ENCODE results near the gene RFC5. TPM values are rescaled to one million over a fixed set of nuclear protein-coding genes. Genes with fewer than 3 reads are reported as not detected.
"Not testable (repeated sequence)": the region's sequence is repeated elsewhere in the genome, so short reads cannot be mapped to it uniquely, and the experiment has no call there.

The RFC5 gene
- total RNA-seq, 4 donors from 2014 or later: 4.9 to 8.7 (median 7.6) TPM; not detected in 1

DNA sequence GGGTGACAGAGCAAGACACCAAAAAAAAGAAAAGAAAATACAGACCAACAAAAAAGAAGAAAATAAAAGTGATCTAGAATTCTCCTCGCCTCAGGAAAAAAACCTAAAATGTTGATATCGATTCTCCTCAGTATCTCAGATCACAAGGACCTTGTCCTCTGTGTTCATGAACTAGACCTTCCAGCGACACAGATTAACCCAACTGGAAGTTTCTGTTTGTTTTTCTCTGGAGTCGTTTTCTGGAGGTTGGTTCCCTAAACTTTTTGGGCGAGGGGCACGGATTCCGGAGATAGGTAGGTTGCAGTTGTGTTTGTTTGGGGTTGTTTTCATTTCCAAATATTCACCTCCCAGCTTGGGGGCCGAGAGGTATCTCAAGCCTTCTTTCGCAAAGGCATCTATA is 559 bp upstream of the RFC5 start:
- peaks cover 0 to 10% (median 0%) of the 10 kb centered on the region in 4 donors for H3K36me3 ChIP-seq
- intact Hi-C loops (cut with DNase I; ENCODE audit: low total_unique reads) (no loop called here), in situ Hi-C loops (cut with MboI; ENCODE audit: low pct_ligation_motif_present in 1 of 4, low pct_unique_long_range_greater_than_20kb in 1 of 4, low sequenced_read_pairs in 3 of 4) (no loop called here)
- 25 to 28% methylated on average over 5 to 9 of the region's 9 CpGs for WGBS, 2 donors (ENCODE audit: low coverage in 1 of 2)
- H3K9me3 ChIP-seq: no peaks in the 10 kb centered on the region
- H3K27me3 ChIP-seq: no peaks in the 10 kb centered on the region
- DNase-seq: no peak
- peak overlapping the region in 1 of 4 donors; percentile 82 for H3K27ac ChIP-seq
- H3K4me3 ChIP-seq: peak overlapping the region in 3 of 4 donors; percentile 73 to 98 (median 76)
- TF ChIP-seq POLR2A (IDR thresholded peaks at IDR 0.05): no peak
- TF ChIP-seq, protein P1, sequence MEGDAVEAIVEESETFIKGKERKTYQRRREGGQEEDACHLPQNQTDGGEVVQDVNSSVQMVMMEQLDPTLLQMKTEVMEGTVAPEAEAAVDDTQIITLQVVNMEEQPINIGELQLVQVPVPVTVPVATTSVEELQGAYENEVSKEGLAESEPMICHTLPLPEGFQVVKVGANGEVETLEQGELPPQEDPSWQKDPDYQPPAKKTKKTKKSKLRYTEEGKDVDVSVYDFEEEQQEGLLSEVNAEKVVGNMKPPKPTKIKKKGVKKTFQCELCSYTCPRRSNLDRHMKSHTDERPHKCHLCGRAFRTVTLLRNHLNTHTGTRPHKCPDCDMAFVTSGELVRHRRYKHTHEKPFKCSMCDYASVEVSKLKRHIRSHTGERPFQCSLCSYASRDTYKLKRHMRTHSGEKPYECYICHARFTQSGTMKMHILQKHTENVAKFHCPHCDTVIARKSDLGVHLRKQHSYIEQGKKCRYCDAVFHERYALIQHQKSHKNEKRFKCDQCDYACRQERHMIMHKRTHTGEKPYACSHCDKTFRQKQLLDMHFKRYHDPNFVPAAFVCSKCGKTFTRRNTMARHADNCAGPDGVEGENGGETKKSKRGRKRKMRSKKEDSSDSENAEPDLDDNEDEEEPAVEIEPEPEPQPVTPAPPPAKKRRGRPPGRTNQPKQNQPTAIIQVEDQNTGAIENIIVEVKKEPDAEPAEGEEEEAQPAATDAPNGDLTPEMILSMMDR (IDR thresholded peaks at IDR 0.05): no peak
- TF ChIP-seq EP300 (IDR thresholded peaks at IDR 0.05; ENCODE audit: low read depth): no peak
- no peak for TF ChIP-seq POLR2AphosphoS5 (IDR thresholded peaks at IDR 0.05)
- peaks cover 4 to 18% (median 11%) of the 10 kb centered on the region in 4 donors for H3K4me1 ChIP-seq

GRCh38 chr12:118017926-118018325 is 1.4 kb downstream of the RFC5 start:
- peaks cover 4 to 18% (median 11%) of the 10 kb centered on the region in 4 donors for H3K4me1 ChIP-seq
- H3K27ac ChIP-seq: no peak overlapping the region
- no peaks in the 10 kb centered on the region for H3K9me3 ChIP-seq
- no peaks in the 10 kb centered on the region for H3K27me3 ChIP-seq
- no peak overlapping the region for H3K4me3 ChIP-seq
- no peak for DNase-seq
- intact Hi-C loops (cut with DNase I; ENCODE audit: low total_unique reads) (no loop called here), in situ Hi-C loops (cut with MboI; ENCODE audit: low pct_ligation_motif_present in 1 of 4, low pct_unique_long_range_greater_than_20kb in 1 of 4, low sequenced_read_pairs in 3 of 4) (no loop called here)
- no peak for TF ChIP-seq EP300 (IDR thresholded peaks at IDR 0.05; ENCODE audit: low read depth)
- no peak for TF ChIP-seq POLR2A (IDR thresholded peaks at IDR 0.05)
- TF ChIP-seq POLR2AphosphoS5 (IDR thresholded peaks at IDR 0.05): no peak
- TF ChIP-seq, protein P1 (IDR thresholded peaks at IDR 0.05): no peak
- H3K36me3 ChIP-seq: peaks cover 0 to 19% (median 6%) of the 10 kb centered on the region in 4 donors

DNA sequence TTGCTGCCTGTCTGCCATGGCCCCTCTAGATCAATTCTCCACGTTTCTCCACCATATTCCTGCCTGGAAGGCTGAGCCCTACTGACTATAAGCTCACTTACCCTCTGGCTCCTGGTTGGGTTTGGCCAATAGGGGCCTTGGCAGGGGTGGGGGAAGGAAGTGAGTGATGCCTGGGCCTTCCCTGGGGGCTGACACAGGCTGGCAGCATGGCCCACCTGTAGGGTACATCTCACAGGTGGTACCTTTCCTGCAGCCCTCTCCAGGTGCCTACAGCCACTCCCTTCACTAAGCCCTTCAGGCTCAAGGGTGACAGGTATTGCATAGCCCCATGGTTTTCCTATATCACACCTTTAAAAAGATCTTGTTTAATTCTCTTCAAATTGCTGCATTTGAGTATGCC is 3.5 kb downstream of the RFC5 start:
- H3K4me1 ChIP-seq: peaks cover 4 to 18% (median 11%) of the 10 kb centered on the region in 4 donors
- intact Hi-C loops (cut with DNase I; ENCODE audit: low total_unique reads): no loop called here
- peaks cover 0 to 24% (median 8%) of the 10 kb centered on the region in 4 donors for H3K36me3 ChIP-seq
- no peak overlapping the region for H3K4me3 ChIP-seq
- H3K9me3 ChIP-seq: no peaks in the 10 kb centered on the region
- TF ChIP-seq EP300 (IDR thresholded peaks at IDR 0.05; ENCODE audit: low read depth) (no peak), POLR2A (IDR thresholded peaks at IDR 0.05) (no peak), POLR2AphosphoS5 (IDR thresholded peaks at IDR 0.05) (no peak)
- TF ChIP-seq, protein P1 (IDR thresholded peaks at IDR 0.05): no peak
- no peak for DNase-seq
- in situ Hi-C loops (cut with MboI; ENCODE audit: low pct_ligation_motif_present in 1 of 4, low pct_unique_long_range_greater_than_20kb in 1 of 4, low sequenced_read_pairs in 3 of 4): no loop called here
- no peaks in the 10 kb centered on the region for H3K27me3 ChIP-seq
- H3K27ac ChIP-seq: no peak overlapping the region
- WGBS, 2 donors (ENCODE audit: low coverage in 1 of 2): 84% methylated on average over 1 of the region's 1 CpG; no CpG with 5 or more reads in 1 of the 2 donors

DNA sequence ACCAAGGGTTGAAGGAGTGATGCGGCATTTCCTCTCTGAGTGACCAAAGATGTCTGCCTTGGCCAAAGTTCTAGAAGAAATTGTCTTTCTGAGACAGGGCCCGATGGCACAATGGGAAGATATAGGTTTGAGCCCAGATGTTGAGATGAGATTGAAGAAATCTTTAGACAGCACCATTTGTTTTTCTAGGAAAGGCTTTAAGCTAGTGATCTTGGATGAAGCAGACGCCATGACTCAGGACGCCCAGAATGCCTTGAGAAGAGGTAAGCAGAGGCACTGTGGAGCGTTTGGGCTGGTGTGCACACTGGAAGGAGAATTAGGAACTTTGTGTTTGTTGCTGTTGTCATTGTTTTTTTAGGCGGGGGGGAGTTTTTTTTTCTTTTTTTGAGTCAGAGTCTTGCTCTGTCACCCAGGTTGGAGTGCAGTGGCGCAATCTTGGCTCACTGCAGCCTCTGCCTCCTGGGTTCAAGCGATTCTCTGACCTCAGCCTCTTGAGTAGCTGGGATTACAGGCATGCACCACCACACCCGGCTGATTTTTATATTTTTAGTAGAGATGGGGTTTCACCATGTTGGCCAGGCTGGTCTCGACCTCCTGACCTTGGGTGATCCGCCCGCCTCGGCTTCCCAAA is 5.7 kb downstream of the RFC5 start:
- DNase-seq; H3K27ac ChIP-seq; H3K9me3 ChIP-seq; intact Hi-C loops (cut with DNase I; ENCODE audit: low total_unique reads); H3K4me3 ChIP-seq; H3K27me3 ChIP-seq; in situ Hi-C loops (cut with MboI; ENCODE audit: low pct_ligation_motif_present in 1 of 4, low pct_unique_long_range_greater_than_20kb in 1 of 4, low sequenced_read_pairs in 3 of 4); H3K4me1 ChIP-seq: not testable (repeated sequence)
- 79 to 95% methylated on average over 6 to 13 of the region's 13 CpGs for WGBS, 2 donors (ENCODE audit: low coverage in 1 of 2)
- H3K36me3 ChIP-seq: peaks cover 0 to 35% (median 15%) of the 10 kb centered on the region in 4 donors

DNA sequence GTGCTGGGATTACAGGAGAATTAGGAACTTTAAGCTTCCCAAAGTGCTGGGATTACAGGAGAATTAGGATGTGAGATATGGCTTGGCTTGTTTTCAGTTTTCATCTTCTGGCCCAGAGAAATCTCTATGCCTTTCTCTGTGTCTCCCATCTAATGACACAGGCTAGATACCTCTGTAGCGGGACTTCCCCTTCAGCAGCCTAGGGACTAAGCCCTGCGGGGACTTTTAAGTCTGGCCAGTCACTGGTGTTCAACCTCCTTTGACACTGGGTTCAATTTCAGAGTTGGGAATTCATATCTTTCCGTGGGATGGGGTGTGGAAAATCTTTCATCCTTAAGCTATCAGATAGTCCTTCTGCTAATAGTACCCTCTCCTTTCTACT is 6.2 kb downstream of the RFC5 start:
- no peak for DNase-seq
- Histone ChIP-seq H3K9me3 (no peaks in the 10 kb centered on the region), H3K4me1 (peaks cover 0 to 4% (median 2%) of the 10 kb centered on the region in 4 donors), H3K4me3 (no peak overlapping the region), H3K27ac (no peak overlapping the region), H3K27me3 (no peaks in the 10 kb centered on the region), H3K36me3 (peaks cover 0 to 38% (median 15%) of the 10 kb centered on the region in 4 donors)
- WGBS, 2 donors (ENCODE audit: low coverage in 1 of 2): 98% methylated on average over 3 of the region's 3 CpGs; no CpG with 5 or more reads in 1 of the 2 donors
- intact Hi-C loops (cut with DNase I; ENCODE audit: low total_unique reads): no loop called here
- in situ Hi-C loops (cut with MboI; ENCODE audit: low pct_ligation_motif_present in 1 of 4, low pct_unique_long_range_greater_than_20kb in 1 of 4, low sequenced_read_pairs in 3 of 4): no loop called here
- TF ChIP-seq, protein P1 (IDR thresholded peaks at IDR 0.05): no peak
- no peak for TF ChIP-seq POLR2AphosphoS5 (IDR thresholded peaks at IDR 0.05)
- no peak for TF ChIP-seq POLR2A (IDR thresholded peaks at IDR 0.05)
- no peak for TF ChIP-seq EP300 (IDR thresholded peaks at IDR 0.05; ENCODE audit: low read depth)
